ENCODE results near the gene OPCML. TPM values are rescaled to one million over a fixed set of nuclear protein-coding genes. Genes with fewer than 3 reads are reported as not detected.

The OPCML gene
- total RNA-seq, 1 donor from 2014 or later, result 4.6 TPM

DNA sequence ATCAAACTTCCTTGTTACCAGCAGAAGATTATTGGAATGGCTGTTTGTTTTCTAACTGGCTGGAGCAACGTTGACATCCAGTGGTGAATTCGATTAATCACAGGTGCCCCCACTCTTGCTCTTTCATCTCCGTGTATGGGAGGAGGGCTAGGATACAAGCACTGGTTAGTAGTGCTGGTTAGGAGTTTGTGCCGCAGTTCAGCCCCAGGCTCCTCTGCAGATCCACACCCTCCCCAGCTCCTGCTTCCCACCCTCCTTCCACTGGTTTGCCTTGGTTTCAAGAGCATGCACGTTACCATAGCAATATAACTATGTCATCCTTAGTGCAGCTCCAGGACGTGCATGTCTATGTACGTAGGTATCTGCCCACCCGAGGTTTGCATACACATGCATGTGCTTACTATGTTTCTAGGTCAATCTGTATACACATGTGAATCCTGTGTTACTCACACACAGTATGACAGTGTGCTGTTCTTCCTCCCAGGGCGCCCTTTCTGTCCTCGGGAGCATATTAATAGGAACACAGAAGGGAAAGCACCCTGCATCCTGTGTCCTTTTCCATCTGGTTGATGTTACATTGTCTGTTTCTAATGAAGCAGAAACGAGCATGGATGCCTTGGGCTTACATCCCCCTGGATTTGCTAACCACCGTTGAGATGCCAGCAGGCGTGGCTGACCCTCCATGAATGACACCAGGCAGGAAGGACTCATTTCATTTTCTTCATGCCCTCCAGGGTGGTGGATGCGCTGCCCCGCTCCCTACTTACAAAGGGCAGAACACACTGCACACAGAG, 539.3 kb downstream of the OPCML start:
- Mint-ChIP-seq H3K9me3 (no peaks in the 10 kb centered on the region), H3K4me1 (ENCODE audit: unreplicated experiment) (peaks cover 17% of the 10 kb centered on the region), H3K4me3 (peak overlapping the region; percentile 62), H3K27me3 (peaks cover 81% of the 10 kb centered on the region), H3K27ac (no peak overlapping the region), H3K36me3 (no peaks in the 10 kb centered on the region)
- TF ChIP-seq, protein P1, sequence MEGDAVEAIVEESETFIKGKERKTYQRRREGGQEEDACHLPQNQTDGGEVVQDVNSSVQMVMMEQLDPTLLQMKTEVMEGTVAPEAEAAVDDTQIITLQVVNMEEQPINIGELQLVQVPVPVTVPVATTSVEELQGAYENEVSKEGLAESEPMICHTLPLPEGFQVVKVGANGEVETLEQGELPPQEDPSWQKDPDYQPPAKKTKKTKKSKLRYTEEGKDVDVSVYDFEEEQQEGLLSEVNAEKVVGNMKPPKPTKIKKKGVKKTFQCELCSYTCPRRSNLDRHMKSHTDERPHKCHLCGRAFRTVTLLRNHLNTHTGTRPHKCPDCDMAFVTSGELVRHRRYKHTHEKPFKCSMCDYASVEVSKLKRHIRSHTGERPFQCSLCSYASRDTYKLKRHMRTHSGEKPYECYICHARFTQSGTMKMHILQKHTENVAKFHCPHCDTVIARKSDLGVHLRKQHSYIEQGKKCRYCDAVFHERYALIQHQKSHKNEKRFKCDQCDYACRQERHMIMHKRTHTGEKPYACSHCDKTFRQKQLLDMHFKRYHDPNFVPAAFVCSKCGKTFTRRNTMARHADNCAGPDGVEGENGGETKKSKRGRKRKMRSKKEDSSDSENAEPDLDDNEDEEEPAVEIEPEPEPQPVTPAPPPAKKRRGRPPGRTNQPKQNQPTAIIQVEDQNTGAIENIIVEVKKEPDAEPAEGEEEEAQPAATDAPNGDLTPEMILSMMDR (conservative IDR thresholded peaks at IDR 0.05), result peak; percentile 33
- DNase-seq (ENCODE audit: extremely low spot score, unreplicated experiment), result no peak

DNA sequence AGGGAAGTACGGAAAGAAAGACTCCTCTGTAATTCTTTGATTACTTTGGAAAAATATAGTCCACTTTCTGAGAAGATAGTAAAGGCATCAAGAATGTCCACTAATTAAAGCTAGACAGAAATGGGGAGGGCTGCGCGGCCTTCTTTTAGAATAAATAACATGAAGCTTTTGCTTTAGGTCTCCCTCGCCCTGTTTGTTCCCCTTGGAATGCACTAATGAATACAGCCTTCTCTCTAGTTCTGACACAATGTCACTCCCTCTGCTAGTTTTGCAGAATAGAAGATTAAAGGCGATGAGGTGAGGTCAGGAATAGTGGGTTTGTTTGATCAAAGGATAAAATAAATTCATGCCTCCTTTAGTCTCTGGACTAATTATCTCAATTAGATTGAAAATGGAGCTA, 543.9 kb downstream of the OPCML start:
- Mint-ChIP-seq H3K4me1 (ENCODE audit: unreplicated experiment) (peaks cover 7% of the 10 kb centered on the region), H3K27me3 (peaks cover 53% of the 10 kb centered on the region), H3K36me3 (peaks cover 4% of the 10 kb centered on the region), H3K9me3 (no peaks in the 10 kb centered on the region), H3K27ac (no peak overlapping the region), H3K4me3 (no peak overlapping the region)
- DNase-seq (ENCODE audit: extremely low spot score, unreplicated experiment), result no peak
- TF ChIP-seq, protein P1 (conservative IDR thresholded peaks at IDR 0.05), result no peak

DNA sequence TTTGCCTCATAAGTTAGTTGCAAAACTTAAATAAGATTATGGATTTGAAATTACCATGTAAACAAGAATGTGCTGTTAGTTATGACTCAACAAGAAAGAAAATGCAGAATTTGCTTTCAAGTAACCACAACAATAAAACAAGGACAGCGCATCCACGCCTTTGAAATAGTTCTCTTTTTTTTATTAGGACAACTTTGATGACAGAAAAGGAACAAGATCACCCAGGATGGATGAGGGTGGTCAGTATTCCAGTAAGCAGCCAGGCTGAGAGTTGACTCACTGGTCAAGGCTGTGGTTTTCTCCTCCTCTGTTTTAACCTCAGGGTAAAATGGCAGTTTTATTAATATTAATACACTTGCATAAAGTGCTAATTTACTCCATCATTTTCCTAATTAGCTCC, 544.4 kb downstream of the OPCML start:
- TF ChIP-seq, protein P1 (conservative IDR thresholded peaks at IDR 0.05), result no peak
- Mint-ChIP-seq H3K9me3 (no peaks in the 10 kb centered on the region), H3K4me3 (no peak overlapping the region), H3K4me1 (ENCODE audit: unreplicated experiment) (peaks cover 2% of the 10 kb centered on the region), H3K36me3 (peaks cover 4% of the 10 kb centered on the region), H3K27ac (no peak overlapping the region), H3K27me3 (peaks cover 48% of the 10 kb centered on the region)
- no peak for DNase-seq (ENCODE audit: extremely low spot score, unreplicated experiment)

DNA sequence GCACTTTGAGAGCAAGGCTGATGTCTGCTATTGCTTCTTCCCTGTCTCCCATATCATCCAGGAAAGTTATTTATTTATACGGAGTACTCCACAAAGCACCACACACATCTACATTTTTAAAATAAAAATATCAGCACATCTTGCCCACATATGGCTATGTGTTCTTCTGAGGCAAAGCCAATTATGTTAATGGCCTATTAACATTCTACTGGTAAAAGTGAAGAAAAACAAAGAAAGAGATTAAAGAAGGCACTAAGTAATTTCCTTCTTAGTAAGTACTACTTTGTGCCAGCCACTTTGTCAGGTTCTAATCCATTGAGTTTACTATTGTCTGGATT, 548.7 kb downstream of the OPCML start:
- TF ChIP-seq, protein P1 (conservative IDR thresholded peaks at IDR 0.05), result no peak
- no peak for DNase-seq (ENCODE audit: extremely low spot score, unreplicated experiment)
- no peak overlapping the region for H3K27ac Mint-ChIP-seq
- H3K27me3 Mint-ChIP-seq, result peaks cover 18% of the 10 kb centered on the region
- peaks cover 5% of the 10 kb centered on the region for H3K9me3 Mint-ChIP-seq
- H3K36me3 Mint-ChIP-seq, result peaks cover 4% of the 10 kb centered on the region
- no peak overlapping the region for H3K4me3 Mint-ChIP-seq
- peaks cover 6% of the 10 kb centered on the region for H3K4me1 Mint-ChIP-seq (ENCODE audit: unreplicated experiment)

DNA sequence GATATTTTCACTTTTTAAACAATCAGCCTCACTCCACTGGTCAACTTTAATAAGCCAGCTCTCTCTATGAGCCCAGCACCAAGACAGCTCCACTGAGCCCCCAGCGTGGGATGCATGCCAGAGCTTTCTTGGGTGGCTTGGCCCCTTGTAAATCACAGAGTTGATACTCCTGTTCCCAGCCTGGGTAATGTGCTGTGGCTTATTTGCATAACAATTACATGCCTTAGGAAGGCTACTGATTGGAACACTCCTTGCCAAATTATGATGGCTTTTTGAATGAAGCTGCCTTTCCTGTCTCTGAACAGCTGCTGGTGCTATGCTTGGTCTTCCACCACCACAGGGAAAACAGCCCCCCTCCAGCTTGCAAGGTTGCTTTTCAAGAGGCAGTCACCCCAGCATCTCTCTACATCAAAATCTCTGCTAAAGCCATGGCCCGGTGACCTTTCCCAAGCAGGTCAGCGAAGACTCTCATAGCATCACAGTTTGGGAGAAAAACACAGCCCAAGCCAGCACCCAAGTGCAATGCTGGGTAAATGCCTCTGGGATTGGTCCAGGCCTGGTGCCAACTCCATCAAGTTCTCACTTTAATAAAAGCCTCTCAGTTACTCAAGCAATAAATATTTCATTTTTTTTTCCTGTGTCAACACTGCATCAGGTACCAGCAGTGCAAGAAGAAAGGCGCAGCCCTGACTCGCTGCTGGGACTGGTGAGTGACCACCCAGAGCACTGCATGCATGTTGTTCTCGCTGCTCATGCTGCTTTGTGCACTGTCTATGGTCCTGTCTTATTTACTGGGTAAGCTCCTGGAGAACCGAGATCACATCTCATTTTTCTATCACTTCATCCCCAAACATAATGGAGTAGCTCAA, 549.3 kb downstream of the OPCML start:
- DNase-seq (ENCODE audit: extremely low spot score, unreplicated experiment), result no peak
- TF ChIP-seq, protein P1 (conservative IDR thresholded peaks at IDR 0.05), result no peak
- H3K9me3 Mint-ChIP-seq, result peaks cover 5% of the 10 kb centered on the region
- no peak overlapping the region for H3K27ac Mint-ChIP-seq
- no peak overlapping the region for H3K4me3 Mint-ChIP-seq
- peaks cover 4% of the 10 kb centered on the region for H3K36me3 Mint-ChIP-seq
- peaks cover 6% of the 10 kb centered on the region for H3K4me1 Mint-ChIP-seq (ENCODE audit: unreplicated experiment)
- H3K27me3 Mint-ChIP-seq, result peaks cover 16% of the 10 kb centered on the region

Measured in type B pancreatic cell (in vitro differentiated cells).